Measurements from ENCODE around the gene DNAH3. TPM values are rescaled to one million over a fixed set of nuclear protein-coding genes. Genes with fewer than 3 reads are reported as not detected.

DNAH3 gene
- total RNA-seq, 1 experiment from 2014 or later, result 0.15 TPM

GRCh38 chr16:21088646-21089538 lies 61.8 kb downstream of the DNAH3 start:
- no peaks in the 10 kb centered on the region for H3K36me3 ChIP-seq (ENCODE audit: control insufficient read depth in 1 of 2, insufficient read depth in 2 of 2, low read length in 2 of 2)
- intact Hi-C loops (cut with micrococcal nuclease), result no loop called here
- H3K4me1 ChIP-seq (ENCODE audit: control insufficient read depth in 1 of 2, insufficient read depth in 2 of 2, low read length in 2 of 2), result no peaks in the 10 kb centered on the region
- no peaks in the 10 kb centered on the region for H4K20me1 ChIP-seq (ENCODE audit: insufficient read depth)
- no TSS peak for BruUV-seq (replicated peaks)
- no peaks in the 10 kb centered on the region for H3K79me2 ChIP-seq (ENCODE audit: insufficient read depth, low read length)
- no peak overlapping the region for H3K9ac ChIP-seq (ENCODE audit: low read length)
- H3K9me3 ChIP-seq (ENCODE audit: control insufficient read depth in 1 of 2, insufficient read depth in 1 of 2, low read depth in 1 of 2, low read length in 2 of 2), result no peaks in the 10 kb centered on the region
- no peak overlapping the region for H3K4me2 ChIP-seq (ENCODE audit: low read length)
- no peak overlapping the region for H3K27ac ChIP-seq (ENCODE audit: low read depth, low read length)
- H3K9me2 ChIP-seq (ENCODE audit: insufficient read depth), result no peaks in the 10 kb centered on the region
- no peak overlapping the region for H2AFZ ChIP-seq (ENCODE audit: low read depth, low read length, poor library complexity, severe bottlenecking)
- ChIA-PET POLR2A (no interaction called here), RAD21 (ENCODE audit: low non-redundant PET in 1 of 2, low total read pairs in 2 of 2, uncharacterized antibody in 2 of 2, unreplicated experiment in 2 of 2) (no interaction called here), CTCF (interaction anchor here (1.1 to 1.3 kb wide), 2 partner anchors 13 to 238 kb away, joined by 3 to 4 read pairs; no protein-coding TSS in a partner anchor)
- ATAC-seq (no peak), DNase-seq (ENCODE audit: low read depth, low spot score) (no peak)
- H3K4me3 ChIP-seq (replicated peaks in 1 of 2; ENCODE audit: low read depth in 1 of 2, low read length in 2 of 2), result no peak overlapping the region
- H3K27me3 ChIP-seq (ENCODE audit: insufficient read depth, low read length), result no peaks in the 10 kb centered on the region
- no peak for TF ChIP-seq MAX (IDR thresholded peaks at IDR 0.05)
- TF ChIP-seq ELF1 (IDR thresholded peaks at IDR 0.05; ENCODE audit: borderline replicate concordance, low read depth), result no peak
- TF ChIP-seq YY1 (IDR thresholded peaks at IDR 0.05; ENCODE audit: extremely low read depth, insufficient replicate concordance, low read depth, low read length), result no peak
- no peak for TF ChIP-seq RAD21 (IDR thresholded peaks at IDR 0.05; ENCODE audit: low read depth)
- TF ChIP-seq JUND (IDR thresholded peaks at IDR 0.05), result no peak
- no peak for TF ChIP-seq EZH2phosphoT487 (IDR thresholded peaks at IDR 0.05; ENCODE audit: borderline replicate concordance)
- no peak for TF ChIP-seq EZH2 (IDR thresholded peaks at IDR 0.05)
- TF ChIP-seq SRF (IDR thresholded peaks at IDR 0.05; ENCODE audit: low read depth), result no peak
- no peak for TF ChIP-seq CTCF (IDR thresholded peaks at IDR 0.05 in 2 of 3, conservative IDR thresholded peaks at IDR 0.05 in 1 of 3; ENCODE audit: borderline replicate concordance in 1 of 3, insufficient read depth in 1 of 3, low read depth in 2 of 3, low read length in 2 of 3)
- no peak for TF ChIP-seq POLR2AphosphoS5 (IDR thresholded peaks at IDR 0.05; ENCODE audit: low read depth, low read length)
- TF ChIP-seq SP1 (IDR thresholded peaks at IDR 0.05; ENCODE audit: low read depth), result no peak
- no peak for TF ChIP-seq CBX3 (IDR thresholded peaks at IDR 0.05; ENCODE audit: low read depth)
- TF ChIP-seq ZBTB33 (IDR thresholded peaks at IDR 0.05; ENCODE audit: extremely low read depth, insufficient replicate concordance, low read length), result no peak
- TF ChIP-seq ZFX (IDR thresholded peaks at IDR 0.05), result no peak
- TF ChIP-seq REST (IDR thresholded peaks at IDR 0.05; ENCODE audit: low read depth), result no peak
- TF ChIP-seq ATF3 (IDR thresholded peaks at IDR 0.05), result no peak
- no peak for TF ChIP-seq SIN3A (IDR thresholded peaks at IDR 0.05; ENCODE audit: low read depth)
- no peak for TF ChIP-seq TCF7L2 (IDR thresholded peaks at IDR 0.05; ENCODE audit: borderline replicate concordance, extremely low read depth, insufficient read depth, insufficient read length)
